Activated gamma-delta T cell treated with anti-CD3 and anti-CD28 coated beads, Interleukin-2, amount 50 U/mL, for 16 hours (primary cell): ENCODE results near the gene CDH20.

ENCODE experiments used
- DNase-seq: peaks from one replicate; pipeline ENCODE4 v3.0.0-alpha.2; 2020; ENCODE audit warnings: low read depth

The CDH20 gene

GRCh38 chr18:61426492-61427053, 93.3 kb downstream of the CDH20 start:
- no peak for DNase-seq

- no peak for DNase-seq
Measured at GRCh38 chr18:61428266-61428665, 95.0 kb downstream of the CDH20 start.

- DNase-seq = no peak
Measured at GRCh38 chr18:61432590-61432989, 99.4 kb downstream of the CDH20 start.

GRCh38 chr18:61435064-61435652, 101.9 kb downstream of the CDH20 start:
- no peak for DNase-seq

GRCh38 chr18:61443081-61443725, 110.0 kb downstream of the CDH20 start:
- no peak for DNase-seq

GRCh38 chr18:61448316-61448715, 115.1 kb downstream of the CDH20 start:
- no peak for DNase-seq

GRCh38 chr18:61459896-61460648, 126.8 kb downstream of the CDH20 start:
- no peak for DNase-seq

- DNase-seq = no peak
Measured at GRCh38 chr18:61464551-61465142, 131.4 kb downstream of the CDH20 start.

- DNase-seq = no peak
Measured at GRCh38 chr18:61466736-61467135, 133.5 kb downstream of the CDH20 start.

GRCh38 chr18:61470031-61470674, 136.9 kb downstream of the CDH20 start:
- DNase-seq = no peak

- no peak for DNase-seq
Measured at GRCh38 chr18:61471541-61471940, 138.3 kb downstream of the CDH20 start.

GRCh38 chr18:61471942-61472341, 138.7 kb downstream of the CDH20 start:
- no peak for DNase-seq

GRCh38 chr18:61474341-61474740, 141.1 kb downstream of the CDH20 start:
- no peak for DNase-seq

- DNase-seq = no peak
Measured at GRCh38 chr18:61474918-61475317, 141.7 kb downstream of the CDH20 start.

- no peak for DNase-seq
Measured at GRCh38 chr18:61475931-61476330, 142.7 kb downstream of the CDH20 start.

GRCh38 chr18:61489334-61489733, 156.1 kb downstream of the CDH20 start:
- no peak for DNase-seq

GRCh38 chr18:61496374-61496773, 163.1 kb downstream of the CDH20 start:
- DNase-seq = no peak

- DNase-seq = no peak
Measured at GRCh38 chr18:61497422-61497821, 164.2 kb downstream of the CDH20 start.

- no peak for DNase-seq
Measured at GRCh38 chr18:61502472-61502871, 169.2 kb downstream of the CDH20 start.

GRCh38 chr18:61503688-61504087, 170.5 kb downstream of the CDH20 start:
- no peak for DNase-seq

- no peak for DNase-seq
Measured at GRCh38 chr18:61528961-61529360, 195.7 kb downstream of the CDH20 start.

- no peak for DNase-seq
Measured at GRCh38 chr18:61530681-61531080, 197.5 kb downstream of the CDH20 start.
